Islet of Langerhans (tissue), 1 donor: ENCODE data around the gene SOX13.
"Not testable (repeated sequence)": the region's sequence is repeated elsewhere in the genome, so short reads cannot be mapped to it uniquely, and the experiment has no call there.

ENCODE experiments used
- FAIRE-seq: peaks from one replicate; lab custom pipeline; 2011; peaks lifted over from hg19 to GRCh38; lab: Jason Lieb, UNC

Gene SOX13

DNA sequence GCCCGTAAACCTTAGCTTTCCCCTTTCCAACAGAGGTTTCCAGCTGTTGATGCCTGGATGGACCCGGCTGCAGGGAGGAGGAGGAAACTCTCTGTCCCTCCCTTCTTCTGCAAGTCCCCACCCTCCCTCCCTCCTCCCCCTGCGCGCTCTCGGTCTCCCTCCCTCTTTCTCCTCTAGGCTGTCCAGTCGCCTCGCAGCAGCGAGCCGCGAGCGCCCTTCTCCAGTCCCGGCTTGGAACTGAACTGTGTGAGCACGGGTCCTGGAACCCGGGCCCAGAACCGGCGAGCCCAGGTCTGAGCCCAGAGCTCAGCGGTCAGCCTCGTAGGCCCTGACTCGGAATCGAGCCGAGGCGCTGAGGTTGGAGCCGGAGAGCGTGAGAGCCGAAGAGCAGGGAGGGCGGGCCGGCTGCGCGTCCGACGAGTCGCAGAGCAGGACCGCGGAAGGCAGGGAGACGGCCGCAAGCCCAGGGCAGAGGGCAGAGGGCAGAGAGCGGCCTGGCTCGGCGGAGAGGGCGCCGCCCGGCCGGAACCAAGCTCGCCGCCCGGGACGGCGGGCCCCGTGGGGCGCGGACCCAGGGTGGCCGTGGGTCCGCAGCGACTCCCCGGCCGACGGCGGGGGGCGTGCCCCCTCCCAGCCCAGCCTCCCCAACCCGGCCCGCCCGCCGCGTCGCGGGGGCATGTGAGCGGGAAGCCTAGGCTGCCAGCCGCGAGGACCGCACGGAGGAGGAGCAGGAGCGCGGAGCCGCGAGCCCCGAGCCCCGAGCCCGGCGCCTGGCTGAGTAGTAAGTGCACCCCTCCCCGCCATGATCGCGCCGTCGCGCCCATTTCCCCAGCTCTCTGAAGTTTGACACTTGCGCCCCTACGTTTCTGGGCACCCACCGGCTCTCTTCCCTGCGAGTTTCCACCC lies at the start of gene SOX13:
TSS of gene SOX13 (plus strand) at position 185 of the 906 bp plus-strand sequence. CDS start 39,801 bp downstream, outside the sequence.
- FAIRE-seq = no peak

DNA sequence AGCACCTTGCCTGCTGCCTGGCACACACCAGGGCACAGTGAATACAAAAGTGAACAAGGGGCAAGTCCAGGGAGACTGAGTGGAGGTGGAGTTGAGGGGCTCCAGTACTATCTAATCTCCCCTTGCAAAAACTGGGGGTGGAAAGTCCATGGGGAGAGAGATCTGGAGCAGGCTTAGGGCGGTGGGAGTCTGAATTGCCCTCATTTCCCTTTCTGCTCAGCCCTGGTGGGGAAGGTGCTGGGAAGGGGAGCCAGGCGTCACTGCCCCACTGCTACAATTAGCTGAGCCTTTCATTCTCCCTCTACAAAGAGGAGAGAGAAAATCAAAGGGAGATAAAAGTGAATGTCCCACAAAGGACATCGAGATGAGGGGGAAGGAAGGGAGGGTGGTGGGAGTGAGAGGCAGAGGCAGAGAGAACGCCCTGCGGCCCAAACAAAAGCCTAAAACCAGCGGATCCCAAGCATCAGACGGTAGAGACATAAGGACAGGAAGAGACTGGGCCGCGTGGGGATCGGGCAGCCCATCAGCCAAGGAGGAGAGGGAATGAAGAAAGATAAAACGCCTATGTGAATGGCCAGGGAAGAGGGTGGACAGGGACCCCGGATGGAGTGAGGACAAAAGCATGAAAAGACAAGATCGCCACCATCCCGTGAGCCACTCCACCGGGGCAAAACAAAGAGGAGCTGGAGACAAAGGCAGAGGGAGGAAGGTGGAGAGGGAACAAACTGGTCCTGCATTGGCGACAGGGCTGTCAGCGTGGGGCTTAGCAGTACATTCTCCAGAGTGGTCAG lies 46.8 kb upstream of the SOX13 start:
- no peak for FAIRE-seq

- no peak for FAIRE-seq
These were observed 45.5 kb upstream of the SOX13 start for GRCh38 chr1:204027446-204027845.

DNA sequence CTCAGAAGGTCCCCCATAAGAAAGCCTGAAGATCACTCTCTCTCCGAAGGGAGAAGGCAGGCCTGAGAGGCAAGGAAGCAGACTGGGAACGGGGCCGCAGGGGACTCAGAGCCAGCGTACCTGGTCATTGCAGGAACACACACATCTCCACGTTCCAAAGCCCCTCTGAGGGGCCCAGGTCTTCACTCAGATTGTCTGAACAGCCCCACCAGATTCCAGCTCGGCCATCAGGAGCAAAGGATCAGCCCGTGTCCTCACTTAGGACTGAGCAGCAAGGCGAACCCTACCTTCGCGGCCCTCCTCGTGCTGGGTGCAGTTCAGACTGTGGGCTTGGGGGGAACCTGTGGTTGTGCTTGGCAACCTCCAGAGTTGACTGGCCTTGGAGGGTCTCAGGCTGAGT lies 43.9 kb upstream of the SOX13 start:
- no peak for FAIRE-seq

GRCh38 chr1:204031098-204031710 lies 41.7 kb upstream of the SOX13 start:
- FAIRE-seq = no peak

DNA sequence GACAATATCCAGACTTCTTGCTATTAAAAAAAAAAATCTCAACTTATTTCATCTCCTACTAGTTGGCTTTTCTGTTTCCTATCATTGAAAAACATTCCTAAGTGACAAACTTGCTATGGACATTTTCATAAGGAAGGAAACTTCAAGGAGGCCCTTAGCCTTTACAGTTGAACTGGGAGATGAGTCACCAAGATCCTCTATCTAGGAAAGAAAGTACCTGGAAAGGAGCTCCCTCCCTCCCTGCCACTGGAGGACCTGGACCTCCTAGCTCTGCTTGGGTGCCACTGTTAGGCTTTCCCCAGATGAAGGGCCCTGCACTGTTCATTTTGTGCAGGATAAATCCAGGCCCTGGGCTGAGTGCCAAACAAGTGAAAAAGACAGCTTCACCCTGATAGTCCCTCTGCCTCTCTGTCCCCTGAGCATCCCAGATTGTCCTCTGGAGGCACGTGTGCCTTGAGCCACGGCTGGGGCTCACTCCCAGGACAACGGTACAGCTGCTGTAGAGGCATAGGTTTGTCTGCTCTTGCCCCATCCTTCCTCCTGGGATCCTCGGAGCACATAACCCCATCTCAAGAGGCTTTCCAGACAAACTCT lies 40.2 kb upstream of the SOX13 start:
- FAIRE-seq = no peak

GRCh38 chr1:204033306-204033705 lies 39.6 kb upstream of the SOX13 start:
- FAIRE-seq = no peak

GRCh38 chr1:204036882-204037655 lies 35.8 kb upstream of the SOX13 start:
- no peak for FAIRE-seq

DNA sequence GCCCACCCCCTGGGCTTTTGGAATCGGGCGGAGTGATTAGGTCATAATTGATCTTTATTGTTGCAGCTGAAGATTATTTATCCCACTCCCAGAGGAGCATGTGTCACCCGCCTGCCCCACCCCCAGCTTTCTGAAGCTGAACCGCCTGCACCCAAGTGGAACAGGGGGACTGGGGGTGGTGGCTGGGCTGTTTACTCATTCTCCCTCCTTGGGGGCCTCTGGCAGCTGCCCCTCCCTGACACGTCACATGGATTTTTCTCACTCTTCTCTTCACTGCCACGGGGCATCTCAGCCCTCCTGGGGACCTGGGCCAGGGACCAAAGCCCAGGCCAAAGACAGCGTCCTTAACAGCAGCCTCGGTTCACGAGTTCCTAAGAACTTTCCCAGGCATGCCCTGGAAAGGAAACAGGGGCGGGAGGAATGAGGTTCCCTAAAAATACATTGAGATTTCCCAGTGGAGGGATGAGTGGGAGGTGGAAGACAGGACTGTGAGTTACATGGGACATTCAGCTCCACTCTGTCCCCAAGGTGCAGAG lies 31.6 kb upstream of the SOX13 start:
- FAIRE-seq = no peak

DNA sequence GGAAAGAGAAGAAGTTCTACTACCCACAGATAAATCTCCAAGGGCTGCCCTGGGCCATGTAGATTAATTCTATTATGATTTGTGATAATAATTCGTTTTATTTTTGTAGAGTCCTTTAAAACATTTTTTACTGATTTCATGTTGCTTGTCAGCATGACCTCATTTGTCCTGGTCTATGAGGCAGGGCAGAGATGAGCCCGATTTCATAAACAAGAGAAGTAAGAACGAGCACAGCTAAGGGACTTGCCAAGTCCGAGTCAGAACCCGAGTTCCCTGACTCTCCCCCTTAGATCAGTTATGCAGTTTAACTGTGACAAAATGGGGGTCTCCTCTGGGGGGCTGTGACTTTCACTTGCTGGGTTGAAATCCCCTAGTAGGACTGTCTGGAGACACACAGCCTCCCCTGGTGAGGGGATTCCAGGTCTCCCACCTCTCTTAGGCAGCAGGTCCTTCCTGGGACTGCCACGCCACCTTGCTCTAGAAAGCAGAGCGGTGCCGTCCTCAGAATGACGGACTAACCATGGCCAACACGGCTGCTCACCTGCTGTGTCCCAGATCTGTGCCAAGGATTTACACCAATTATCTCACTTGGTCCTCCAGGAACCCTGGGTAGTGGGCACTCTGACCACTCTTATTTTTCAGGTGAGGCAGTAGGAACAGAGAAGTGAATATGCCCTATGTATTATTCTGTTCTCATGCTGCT lies 31.0 kb upstream of the SOX13 start:
- FAIRE-seq = no peak

GRCh38 chr1:204042516-204042915 lies 30.4 kb upstream of the SOX13 start:
- no peak for FAIRE-seq

GRCh38 chr1:204043680-204044079 lies 29.2 kb upstream of the SOX13 start:
- FAIRE-seq = no peak

GRCh38 chr1:204044448-204044847 lies 28.5 kb upstream of the SOX13 start:
- FAIRE-seq = no peak

GRCh38 chr1:204045430-204045829 lies 27.5 kb upstream of the SOX13 start:
- FAIRE-seq = no peak

GRCh38 chr1:204046346-204046745 lies 26.6 kb upstream of the SOX13 start:
- FAIRE-seq = no peak

DNA sequence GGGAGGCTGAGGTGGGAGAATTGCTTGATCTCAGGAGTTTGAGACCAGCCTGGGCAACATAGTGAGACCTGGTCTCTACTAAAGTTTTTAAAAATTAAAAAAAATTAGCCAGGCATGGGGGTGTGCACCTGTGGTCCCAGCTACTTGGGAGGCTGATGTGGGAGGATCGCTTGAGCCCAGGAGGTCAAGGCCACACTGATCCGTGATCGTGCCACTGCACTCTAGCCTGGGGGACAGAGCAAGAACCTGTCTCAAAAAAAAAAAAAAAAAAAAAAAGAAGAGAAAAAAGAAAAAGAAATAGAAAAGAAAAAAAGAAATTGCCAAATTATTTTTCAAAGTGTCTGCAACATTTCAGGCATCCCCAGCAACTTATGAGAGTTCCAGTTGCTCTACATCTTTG lies 24.1 kb upstream of the SOX13 start:
- FAIRE-seq = not testable (repeated sequence)

GRCh38 chr1:204051258-204051657 lies 21.7 kb upstream of the SOX13 start:
- FAIRE-seq = no peak

- no peak for FAIRE-seq
These were observed 21.2 kb upstream of the SOX13 start for GRCh38 chr1:204051718-204052117.

GRCh38 chr1:204053893-204054292 lies 19.0 kb upstream of the SOX13 start:
- FAIRE-seq = no peak

GRCh38 chr1:204059970-204060369 lies 12.9 kb upstream of the SOX13 start:
- FAIRE-seq = no peak

- no peak for FAIRE-seq
These were observed 10.8 kb upstream of the SOX13 start for GRCh38 chr1:204062106-204062505.
